Measurements from ENCODE around the gene NAGK. TPM values are rescaled to one million over a fixed set of nuclear protein-coding genes. Genes with fewer than 3 reads are reported as not detected.
"Not testable (repeated sequence)": the region's sequence is repeated elsewhere in the genome, so short reads cannot be mapped to it uniquely, and the experiment has no call there.

Gene NAGK
- total RNA-seq, 1 donor from 2014 or later: 150 TPM

- Histone ChIP-seq H3K27me3 (ENCODE audit: low read depth) (no peaks in the 10 kb centered on the region), H3K9me3 (no peaks in the 10 kb centered on the region), H3K4me1 (no peaks in the 10 kb centered on the region), H3K36me3 (no peaks in the 10 kb centered on the region), H3K27ac (no peak overlapping the region), H3K4me3 (no peak overlapping the region)
- intact Hi-C loops (cut with DNase I): no loop called here
- no peak for TF ChIP-seq CTCF (IDR thresholded peaks at IDR 0.05)
- DNase-seq (no peak), ATAC-seq (no peak)
Observed at GRCh38 chr2:71043531-71044407, 24.7 kb upstream of the NAGK start.

GRCh38 chr2:71045151-71045550, 23.3 kb upstream of the NAGK start:
- Histone ChIP-seq H3K4me1 (no peaks in the 10 kb centered on the region), H3K9me3 (no peaks in the 10 kb centered on the region), H3K27ac (no peak overlapping the region), H3K27me3 (ENCODE audit: low read depth) (no peaks in the 10 kb centered on the region), H3K4me3 (no peak overlapping the region), H3K36me3 (no peaks in the 10 kb centered on the region)
- intact Hi-C loops (cut with DNase I): no loop called here
- DNase-seq (no peak), ATAC-seq (no peak)
- no peak for TF ChIP-seq CTCF (IDR thresholded peaks at IDR 0.05)

- Histone ChIP-seq H3K27me3 (ENCODE audit: low read depth) (no peaks in the 10 kb centered on the region), H3K4me3 (no peak overlapping the region), H3K9me3 (no peaks in the 10 kb centered on the region), H3K36me3 (no peaks in the 10 kb centered on the region), H3K27ac (no peak overlapping the region), H3K4me1 (no peaks in the 10 kb centered on the region)
- intact Hi-C loops (cut with DNase I): no loop called here
- no peak for DNase-seq
- no peak for ATAC-seq
- no peak for TF ChIP-seq CTCF (IDR thresholded peaks at IDR 0.05)
Observed at GRCh38 chr2:71045865-71046548, 22.4 kb upstream of the NAGK start.

DNA sequence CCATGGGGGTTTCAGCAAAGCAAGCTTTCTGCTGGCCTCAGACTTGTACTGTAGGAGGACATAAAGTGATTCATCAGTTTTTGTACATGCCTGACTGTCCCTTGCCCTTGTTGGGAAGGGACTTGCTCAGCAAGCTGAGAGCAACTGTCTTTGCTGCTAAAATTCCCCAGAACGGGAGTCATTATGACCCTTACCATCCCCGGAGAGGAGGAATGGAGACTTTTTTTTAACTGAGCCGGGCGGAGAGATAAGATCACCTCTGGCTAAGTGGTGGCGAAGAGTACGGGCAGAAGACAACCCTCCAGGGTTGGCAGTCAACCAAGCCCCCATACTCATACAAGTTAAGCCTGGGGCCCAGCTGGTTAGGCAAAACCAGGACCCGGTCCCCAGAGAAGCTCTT, 20.4 kb upstream of the NAGK start:
- ATAC-seq (no peak), DNase-seq (no peak)
- Histone ChIP-seq H3K9me3 (no peaks in the 10 kb centered on the region), H3K4me1 (no peaks in the 10 kb centered on the region), H3K27me3 (ENCODE audit: low read depth) (no peaks in the 10 kb centered on the region), H3K36me3 (no peaks in the 10 kb centered on the region), H3K27ac (no peak overlapping the region), H3K4me3 (no peak overlapping the region)
- no peak for TF ChIP-seq CTCF (IDR thresholded peaks at IDR 0.05)
- intact Hi-C loops (cut with DNase I): no loop called here

DNA sequence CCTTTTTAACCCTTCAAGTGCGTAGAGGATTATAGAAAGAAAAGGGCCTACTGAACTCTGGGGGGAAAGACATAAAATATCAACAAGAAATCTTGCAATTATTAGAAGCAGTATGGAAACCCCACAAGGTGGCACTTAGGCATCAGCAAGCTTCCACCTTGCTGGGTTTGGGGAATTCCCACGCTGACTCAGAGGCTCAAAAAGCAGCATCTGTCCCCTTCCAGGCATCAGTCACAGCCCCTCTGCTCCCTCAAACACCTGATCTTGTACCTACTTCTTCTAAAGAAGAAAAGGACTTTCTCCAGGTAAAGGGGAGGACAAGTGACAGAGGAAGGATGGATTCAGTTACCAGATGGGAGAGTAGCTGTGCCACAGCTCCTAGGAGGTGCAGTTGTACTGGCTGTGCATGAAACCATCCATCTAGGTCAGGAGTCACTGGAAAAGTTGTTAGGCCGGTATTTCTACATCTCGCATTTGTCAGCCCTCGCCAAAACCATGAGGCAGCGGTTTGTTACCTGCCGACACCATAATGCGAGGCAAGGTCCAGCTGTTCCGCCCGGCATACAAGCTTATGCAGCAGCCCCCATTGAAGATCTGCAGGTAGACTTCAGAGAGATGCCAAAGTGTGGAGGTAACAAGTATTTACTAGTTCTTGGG, 18.6 kb upstream of the NAGK start:
- H3K4me3 ChIP-seq; H3K9me3 ChIP-seq; intact Hi-C loops (cut with DNase I); DNase-seq; H3K4me1 ChIP-seq; ATAC-seq; H3K27ac ChIP-seq; H3K36me3 ChIP-seq; H3K27me3 ChIP-seq (ENCODE audit: low read depth): not testable (repeated sequence)

- H3K36me3 ChIP-seq; intact Hi-C loops (cut with DNase I); H3K9me3 ChIP-seq; H3K4me1 ChIP-seq; H3K27me3 ChIP-seq (ENCODE audit: low read depth); DNase-seq; H3K27ac ChIP-seq; ATAC-seq; H3K4me3 ChIP-seq: not testable (repeated sequence)
Observed at GRCh38 chr2:71055206-71055740, 13.2 kb upstream of the NAGK start.

All from lower lobe of right lung (tissue), 2 donors.